GM18867 (cell line): ENCODE measurements around the gene TNPO2.

ENCODE experiments used
- ATAC-seq: cut with Tn5 transposase; IDR thresholded peaks from one replicate; pipeline ENCODE4 v1.9.1; 2021; ENCODE audit warnings: mild to moderate bottlenecking, moderate library complexity; ENCODE audit not compliant: unreplicated experiment

The TNPO2 gene

GRCh38 chr19:12652219-12652618, 71.5 kb downstream of the TNPO2 start:
- no peak for ATAC-seq

- no peak for ATAC-seq
These were observed 73.8 kb downstream of the TNPO2 start for GRCh38 chr19:12649941-12650340.
